Sigmoid colon (tissue), 4 donors: ENCODE measurements around the gene TPK1.

Experiments
- POLR2A ChIP-seq, 2 donors: fragments of 450-650 bp; IDR thresholded peaks; one replicate each; pipeline ENCODE4 v1.6.1; 2016; ENCODE audit warnings: antibody characterized with exemption in 2 of 2, mild to moderate bottlenecking in 2 of 2, moderate library complexity in 2 of 2
- POLR2AphosphoS5 ChIP-seq, 4 donors: sonication (generic); formaldehyde crosslinking; IDR thresholded peaks; one replicate each; pipeline ENCODE4 v1.6.1; 2017; ENCODE audit warnings: antibody characterized with exemption in 4 of 4
- TF ChIP-seq, protein P1 (sequence below), 4 experiments: fragments of 450-650 bp in 3 of 4; fragments of 200-600 bp in 1 of 4; IDR thresholded peaks; one replicate each; pipeline ENCODE4 v1.5.1; 2016 to 2019; ENCODE audit warnings: antibody characterized with exemption in 4 of 4, mild to moderate bottlenecking in 3 of 4, moderate library complexity in 2 of 4

DNA sequence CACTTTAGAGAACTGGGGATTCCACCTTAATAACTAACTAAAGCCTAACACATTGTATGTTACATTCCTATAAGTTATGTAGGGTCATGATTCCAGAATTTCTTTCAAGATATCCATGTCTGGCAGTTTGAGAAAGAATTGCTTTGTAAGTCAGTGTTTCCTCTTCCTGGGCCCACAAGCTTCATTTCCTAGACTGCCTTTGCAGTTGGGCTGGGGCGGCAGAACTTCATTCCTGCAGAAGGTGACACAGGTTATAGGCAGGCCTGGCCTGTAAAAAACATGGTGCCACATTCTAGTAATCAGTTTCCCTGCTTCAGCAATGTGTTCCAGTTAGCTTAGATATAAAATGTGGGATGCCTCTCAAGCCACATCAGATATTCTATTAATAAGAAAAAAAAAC lies 248.2 kb downstream of the TPK1 start:
- TF ChIP-seq POLR2A (IDR thresholded peaks at IDR 0.05) (no peak), POLR2AphosphoS5 (IDR thresholded peaks at IDR 0.05) (no peak)
- TF ChIP-seq, protein P1, sequence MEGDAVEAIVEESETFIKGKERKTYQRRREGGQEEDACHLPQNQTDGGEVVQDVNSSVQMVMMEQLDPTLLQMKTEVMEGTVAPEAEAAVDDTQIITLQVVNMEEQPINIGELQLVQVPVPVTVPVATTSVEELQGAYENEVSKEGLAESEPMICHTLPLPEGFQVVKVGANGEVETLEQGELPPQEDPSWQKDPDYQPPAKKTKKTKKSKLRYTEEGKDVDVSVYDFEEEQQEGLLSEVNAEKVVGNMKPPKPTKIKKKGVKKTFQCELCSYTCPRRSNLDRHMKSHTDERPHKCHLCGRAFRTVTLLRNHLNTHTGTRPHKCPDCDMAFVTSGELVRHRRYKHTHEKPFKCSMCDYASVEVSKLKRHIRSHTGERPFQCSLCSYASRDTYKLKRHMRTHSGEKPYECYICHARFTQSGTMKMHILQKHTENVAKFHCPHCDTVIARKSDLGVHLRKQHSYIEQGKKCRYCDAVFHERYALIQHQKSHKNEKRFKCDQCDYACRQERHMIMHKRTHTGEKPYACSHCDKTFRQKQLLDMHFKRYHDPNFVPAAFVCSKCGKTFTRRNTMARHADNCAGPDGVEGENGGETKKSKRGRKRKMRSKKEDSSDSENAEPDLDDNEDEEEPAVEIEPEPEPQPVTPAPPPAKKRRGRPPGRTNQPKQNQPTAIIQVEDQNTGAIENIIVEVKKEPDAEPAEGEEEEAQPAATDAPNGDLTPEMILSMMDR (IDR thresholded peaks at IDR 0.05) = no peak
